HepG2 (cell line): ENCODE measurements around the gene TMEM87B. TPM values are rescaled to one million over a fixed set of nuclear protein-coding genes. Genes with fewer than 3 reads are reported as not detected.

Experiments used
- DNMT3B ChIP-seq: conservative IDR thresholded peaks from 2 replicates; pipeline ENCODE4 v1.6.1; 2016; ENCODE audit warnings: missing biosample characterization, control low read depth
- KLF13 ChIP-seq: sonication (generic); formaldehyde crosslinking; IDR thresholded peaks from 2 replicates; pipeline ENCODE4 v1.4.0; 2020; ENCODE audit warnings: mild to moderate bottlenecking, missing genetic modification reagents
- MEIS2 ChIP-seq: sonication (generic); formaldehyde crosslinking; IDR thresholded peaks from 2 replicates; pipeline ENCODE4 v1.9.0; 2021; ENCODE audit warnings: mild to moderate bottlenecking, missing genetic modification reagents
- PHB2 ChIP-seq: fragments of 450-650 bp; IDR thresholded peaks from 2 replicates; pipeline ENCODE4 v1.6.1; 2018; ENCODE audit not compliant: partially characterized antibody
- SMAD1 ChIP-seq: sonication (generic); formaldehyde crosslinking; IDR thresholded peaks from 2 replicates; pipeline ENCODE4 v1.4.0; 2020; ENCODE audit warnings: missing genetic modification reagents, low read depth, mild to moderate bottlenecking, borderline replicate concordance
- SP4 ChIP-seq: sonication (generic); formaldehyde crosslinking; IDR thresholded peaks from 2 replicates; pipeline ENCODE4 v1.8.1; 2023; ENCODE audit warnings: mild to moderate bottlenecking, missing genetic modification reagents
- TBX2 ChIP-seq: sonication (generic); formaldehyde crosslinking; IDR thresholded peaks from 2 replicates; pipeline ENCODE4 v1.5.0; 2020; ENCODE audit warnings: missing genetic modification reagents, mild to moderate bottlenecking, borderline replicate concordance
- TP53 ChIP-seq: sonication (generic); formaldehyde crosslinking; conservative IDR thresholded peaks from 2 replicates; pipeline ENCODE4 v1.4.0; 2020; ENCODE audit warnings: missing genetic modification reagents
- ZNF230 ChIP-seq: sonication (generic); formaldehyde crosslinking; IDR thresholded peaks from 2 replicates; pipeline ENCODE4 v1.4.0; 2020; ENCODE audit warnings: mild to moderate bottlenecking, missing genetic modification reagents
- ZNF3 ChIP-seq: IDR thresholded peaks from 2 replicates; pipeline ENCODE4 v1.7.0; 2017; ENCODE audit warnings: inconsistent platforms
- ZNF484 ChIP-seq: sonication (generic); formaldehyde crosslinking; IDR thresholded peaks from 2 replicates; pipeline ENCODE4 v1.5.1; 2020; ENCODE audit warnings: mild to moderate bottlenecking, low read depth, missing genetic modification reagents, borderline replicate concordance
- ZNF562 ChIP-seq: sonication (generic); formaldehyde crosslinking; IDR thresholded peaks from 2 replicates; pipeline ENCODE4 v1.8.0; 2022; ENCODE audit warnings: missing genetic modification reagents, borderline replicate concordance
- ZNF569 ChIP-seq: sonication (generic); formaldehyde crosslinking; IDR thresholded peaks from 2 replicates; pipeline ENCODE4 v1.5.0; 2020; ENCODE audit warnings: mild to moderate bottlenecking, missing genetic modification reagents, moderate library complexity, borderline replicate concordance
- ZNF709 ChIP-seq: sonication (generic); formaldehyde crosslinking; IDR thresholded peaks from 2 replicates; pipeline ENCODE4 v1.5.0; 2020; ENCODE audit warnings: mild to moderate bottlenecking, missing genetic modification reagents
- ZNF792 ChIP-seq: IDR thresholded peaks from 2 replicates; pipeline ENCODE4 v1.6.1; 2016
- polyA plus RNA-seq, 8 experiments: library from polyadenylated mRNA; depleted of rRNA in 3 of 8; stranded (reverse) in 7 of 8; unstranded in 1 of 8; fragments of >200 nt; fragmentation: Illumina TruSeq in 4 of 8; extraction: Trizol in 4 of 8; gene quantifications; 2 replicates each; pipeline versions ENCODE4 v1.2.1 to v1.2.3, GENCODE V29; 2011 to 2016; ENCODE audit warnings: low read depth in 4 of 8, missing spikeins in 1 of 8, mixed read lengths in 1 of 8; ENCODE audit not compliant: insufficient read depth in 1 of 8
- total RNA-seq, 5 experiments: library from RNA; depleted of rRNA; stranded (reverse); fragments of >200 nt; fragmentation: Illumina TruSeq; extraction: Trizol; gene quantifications; 2 replicates each; pipeline ENCODE4 v1.2.3, GENCODE V29; 2016; ENCODE audit warnings: low read depth in 1 of 5
- TF ChIP-seq, protein P1 (sequence below): IDR thresholded peaks from 2 replicates; pipeline ENCODE4 v1.6.1; 2012; ENCODE audit warnings: low read depth, low read length, improper control_type of control experiment
- TF ChIP-seq, protein P2 (sequence below): sonication (generic); formaldehyde crosslinking; IDR thresholded peaks from 2 replicates; pipeline ENCODE4 v1.4.0; 2020; ENCODE audit warnings: missing genetic modification reagents, low read depth, mild to moderate bottlenecking, borderline replicate concordance
- TF ChIP-seq, protein P3 (sequence below): sonication (generic); formaldehyde crosslinking; IDR thresholded peaks from 2 replicates; pipeline ENCODE4 v1.5.0; 2020; ENCODE audit warnings: missing genetic modification reagents
- TF ChIP-seq, protein P4 (sequence below): sonication (generic); formaldehyde crosslinking; IDR thresholded peaks from 2 replicates; pipeline ENCODE4 v1.8.0; 2022; ENCODE audit warnings: missing genetic modification reagents, mild to moderate bottlenecking, inconsistent platforms, borderline replicate concordance
- TF ChIP-seq, protein P5 (sequence below): conservative IDR thresholded peaks from 2 replicates; pipeline ENCODE4 v1.6.1; 2018; ENCODE audit warnings: missing genetic modification reagents
- TF ChIP-seq, protein P6 (sequence below): sonication (generic); formaldehyde crosslinking; IDR thresholded peaks from 2 replicates; pipeline ENCODE4 v1.8.0; 2022; ENCODE audit warnings: mild to moderate bottlenecking, missing genetic modification reagents, moderate library complexity

The TMEM87B gene
- total and polyA plus RNA-seq, 2 of the 13 experiments (the other 11 are each of a cell fraction or from before 2014, with no cell fraction given): 15.1 to 16.2 TPM

DNA sequence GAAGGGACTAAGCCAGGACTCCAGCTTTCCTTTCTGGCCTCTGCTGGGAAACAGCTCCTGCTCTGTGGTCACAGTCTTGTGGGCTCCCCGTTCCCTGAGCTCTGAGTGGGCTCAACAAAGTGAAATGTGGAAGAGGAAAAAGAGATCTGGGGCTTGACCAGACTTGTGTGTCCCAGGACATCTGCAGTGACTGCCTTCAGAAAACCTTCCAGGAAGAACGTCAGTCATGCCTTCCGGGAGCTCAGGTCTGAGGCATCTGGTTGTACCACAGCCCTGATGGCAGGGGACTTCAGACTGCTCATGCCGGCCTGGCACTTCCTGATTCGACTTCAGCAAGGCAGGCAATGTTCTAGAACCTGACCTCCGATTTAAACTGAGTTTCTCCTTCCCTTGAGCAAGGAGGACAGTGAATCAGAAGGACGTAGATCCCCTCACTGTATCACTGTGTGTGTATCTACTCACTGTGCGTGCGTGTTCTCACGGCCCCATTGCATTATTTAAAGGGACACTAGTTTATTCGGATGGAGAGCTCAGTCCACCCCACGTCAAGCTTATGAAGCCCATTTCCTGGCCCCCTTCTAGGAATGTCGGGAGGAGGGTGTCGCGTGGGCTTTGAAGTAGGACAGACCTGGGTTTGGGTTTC, 82.6 kb downstream of the TMEM87B start (continued):
- TF ChIP-seq TP53 (CRISPR knock-in tag): no peak
- TF ChIP-seq KLF13: no peak
- TF ChIP-seq, protein P1, sequence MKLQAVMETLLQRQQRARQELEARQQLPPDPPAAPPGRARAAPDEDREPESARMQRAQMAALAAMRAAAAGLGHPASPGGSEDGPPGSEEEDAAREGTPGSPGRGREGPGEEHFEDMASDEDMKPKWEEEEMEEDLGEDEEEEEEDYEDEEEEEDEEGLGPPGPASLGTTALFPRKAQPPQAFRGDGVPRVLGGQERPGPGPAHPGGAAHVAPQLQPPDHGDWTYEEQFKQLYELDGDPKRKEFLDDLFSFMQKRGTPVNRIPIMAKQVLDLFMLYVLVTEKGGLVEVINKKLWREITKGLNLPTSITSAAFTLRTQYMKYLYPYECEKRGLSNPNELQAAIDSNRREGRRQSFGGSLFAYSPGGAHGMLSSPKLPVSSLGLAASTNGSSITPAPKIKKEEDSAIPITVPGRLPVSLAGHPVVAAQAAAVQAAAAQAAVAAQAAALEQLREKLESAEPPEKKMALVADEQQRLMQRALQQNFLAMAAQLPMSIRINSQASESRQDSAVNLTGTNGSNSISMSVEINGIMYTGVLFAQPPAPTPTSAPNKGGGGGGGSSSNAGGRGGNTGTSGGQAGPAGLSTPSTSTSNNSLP: no peak
- TF ChIP-seq ZNF709 (CRISPR knock-in tag): no peak
- TF ChIP-seq SMAD1 (CRISPR knock-in tag): no peak
- TF ChIP-seq MEIS2 (CRISPR knock-in tag): no peak
- peak; percentile 79; the same call in 1 of the 2 replicates for TF ChIP-seq DNMT3B (CRISPR knock-in tag)
- no peak for TF ChIP-seq ZNF562 (CRISPR knock-in tag)
- 0 out of 2 replicates have a peak, but pooled peaks have one; percentile 23 for TF ChIP-seq ZNF792 (CRISPR knock-in tag)
- TF ChIP-seq, protein P2, sequence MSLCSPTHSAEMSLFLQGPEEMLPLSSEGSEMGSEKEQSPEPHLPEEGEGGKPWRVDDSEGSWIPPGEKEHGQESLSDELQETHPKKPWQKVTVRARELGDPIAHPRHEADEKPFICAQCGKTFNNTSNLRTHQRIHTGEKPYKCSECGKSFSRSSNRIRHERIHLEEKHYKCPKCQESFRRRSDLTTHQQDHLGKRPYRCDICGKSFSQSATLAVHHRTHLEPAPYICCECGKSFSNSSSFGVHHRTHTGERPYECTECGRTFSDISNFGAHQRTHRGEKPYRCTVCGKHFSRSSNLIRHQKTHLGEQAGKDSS (CRISPR knock-in tag): peak; percentile 41; the same call in 1 of the 2 replicates
- no peak for TF ChIP-seq PHB2
- no peak for TF ChIP-seq ZNF484 (CRISPR knock-in tag)
- TF ChIP-seq, protein P3, sequence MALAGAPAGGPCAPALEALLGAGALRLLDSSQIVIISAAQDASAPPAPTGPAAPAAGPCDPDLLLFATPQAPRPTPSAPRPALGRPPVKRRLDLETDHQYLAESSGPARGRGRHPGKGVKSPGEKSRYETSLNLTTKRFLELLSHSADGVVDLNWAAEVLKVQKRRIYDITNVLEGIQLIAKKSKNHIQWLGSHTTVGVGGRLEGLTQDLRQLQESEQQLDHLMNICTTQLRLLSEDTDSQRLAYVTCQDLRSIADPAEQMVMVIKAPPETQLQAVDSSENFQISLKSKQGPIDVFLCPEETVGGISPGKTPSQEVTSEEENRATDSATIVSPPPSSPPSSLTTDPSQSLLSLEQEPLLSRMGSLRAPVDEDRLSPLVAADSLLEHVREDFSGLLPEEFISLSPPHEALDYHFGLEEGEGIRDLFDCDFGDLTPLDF: no peak
- no peak for TF ChIP-seq ZNF569 (CRISPR knock-in tag)
- no peak for TF ChIP-seq ZNF230 (CRISPR knock-in tag)
- TF ChIP-seq, protein P4, sequence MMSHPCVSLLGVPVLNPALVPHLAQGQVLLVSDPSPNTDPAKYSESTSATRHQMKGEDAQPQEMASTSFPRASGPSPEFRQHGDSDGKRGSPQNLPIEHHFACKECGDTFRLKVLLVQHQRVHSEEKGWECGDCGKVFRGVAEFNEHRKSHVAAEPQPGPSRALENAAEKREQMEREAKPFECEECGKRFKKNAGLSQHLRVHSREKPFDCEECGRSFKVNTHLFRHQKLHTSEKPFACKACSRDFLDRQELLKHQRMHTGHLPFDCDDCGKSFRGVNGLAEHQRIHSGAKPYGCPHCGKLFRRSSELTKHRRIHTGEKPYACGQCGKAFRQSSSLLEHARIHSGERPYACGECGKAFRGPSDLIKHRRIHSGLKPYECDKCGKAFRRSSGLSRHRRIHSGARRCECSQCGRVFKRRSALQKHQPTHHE (CRISPR knock-in tag): no peak
- no peak for TF ChIP-seq ZNF3 (CRISPR knock-in tag)
- no peak for TF ChIP-seq TBX2 (CRISPR knock-in tag)
- TF ChIP-seq, protein P5, sequence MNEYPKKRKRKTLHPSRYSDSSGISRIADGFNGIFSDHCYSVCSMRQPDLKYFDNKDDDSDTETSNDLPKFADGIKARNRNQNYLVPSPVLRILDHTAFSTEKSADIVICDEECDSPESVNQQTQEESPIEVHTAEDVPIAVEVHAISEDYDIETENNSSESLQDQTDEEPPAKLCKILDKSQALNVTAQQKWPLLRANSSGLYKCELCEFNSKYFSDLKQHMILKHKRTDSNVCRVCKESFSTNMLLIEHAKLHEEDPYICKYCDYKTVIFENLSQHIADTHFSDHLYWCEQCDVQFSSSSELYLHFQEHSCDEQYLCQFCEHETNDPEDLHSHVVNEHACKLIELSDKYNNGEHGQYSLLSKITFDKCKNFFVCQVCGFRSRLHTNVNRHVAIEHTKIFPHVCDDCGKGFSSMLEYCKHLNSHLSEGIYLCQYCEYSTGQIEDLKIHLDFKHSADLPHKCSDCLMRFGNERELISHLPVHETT: no peak
- TF ChIP-seq, protein P6, sequence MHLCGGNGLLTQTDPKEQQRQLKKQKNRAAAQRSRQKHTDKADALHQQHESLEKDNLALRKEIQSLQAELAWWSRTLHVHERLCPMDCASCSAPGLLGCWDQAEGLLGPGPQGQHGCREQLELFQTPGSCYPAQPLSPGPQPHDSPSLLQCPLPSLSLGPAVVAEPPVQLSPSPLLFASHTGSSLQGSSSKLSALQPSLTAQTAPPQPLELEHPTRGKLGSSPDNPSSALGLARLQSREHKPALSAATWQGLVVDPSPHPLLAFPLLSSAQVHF (CRISPR knock-in tag): no peak
- no peak; the same call in 1 of the 2 replicates for TF ChIP-seq SP4
